MM.1S (cell line): Measurements from ENCODE around the gene CSRNP3.

Experiments used
- DNase-seq: peaks from one replicate; pipeline ENCODE4 v3.0.0-alpha.2; 2015
- H2AFZ ChIP-seq: fragments of 300-600 bp; sonication (generic); 2 replicates; pipeline ENCODE4 v1.6.0; 2016; ENCODE audit warnings: antibody characterized with exemption, low read length
- H3F3A ChIP-seq: fragments of 300-600 bp; sonication (generic); 2 replicates; pipeline ENCODE4 v1.6.1; 2016; ENCODE audit warnings: mild to moderate bottlenecking, antibody characterized with exemption, low read length, moderate library complexity, mixed read lengths; ENCODE audit not compliant: insufficient read depth
- H3K27ac ChIP-seq: fragments of 300-600 bp; sonication (generic); 2 replicates; pipeline ENCODE4 v1.5.1; 2016; ENCODE audit warnings: mild to moderate bottlenecking, low read length
- H3K27me3 ChIP-seq: fragments of 300-600 bp; sonication (generic); replicated peaks from 2 replicates; pipeline ENCODE4 v1.6.0; 2016; ENCODE audit warnings: low read length; ENCODE audit not compliant: insufficient read depth
- H3K36me3 ChIP-seq: fragments of 300-600 bp; sonication (generic); replicated peaks from 2 replicates; pipeline ENCODE4 v1.6.1; 2016; ENCODE audit warnings: mild to moderate bottlenecking, low read length, mixed read lengths; ENCODE audit not compliant: insufficient read depth
- H3K4me1 ChIP-seq: fragments of 300-600 bp; sonication (generic); 2 replicates; pipeline ENCODE4 v1.6.1; 2016; ENCODE audit warnings: low read length, mixed read lengths
- H3K4me2 ChIP-seq: fragments of 300-600 bp; sonication (generic); 2 replicates; pipeline ENCODE4 v1.6.0; 2016; ENCODE audit warnings: low read depth, low read length
- H3K4me3 ChIP-seq: fragments of 300-600 bp; sonication (generic); 2 replicates; pipeline ENCODE4 v1.5.1; 2016; ENCODE audit warnings: low read length, mixed read lengths
- H3K79me2 ChIP-seq: fragments of 300-600 bp; sonication (generic); 2 replicates; pipeline ENCODE4 v1.6.1; 2016; ENCODE audit warnings: mixed run types, low read length, mixed read lengths
- H3K9ac ChIP-seq: fragments of 300-600 bp; sonication (generic); 2 replicates; pipeline ENCODE4 v1.6.1; 2016; ENCODE audit warnings: low read length, mixed read lengths
- H3K9me2 ChIP-seq: fragments of 300-600 bp; sonication (generic); replicated peaks from 2 replicates; pipeline ENCODE4 v1.6.1; 2016; ENCODE audit warnings: mild to moderate bottlenecking, low read length, mixed read lengths; ENCODE audit not compliant: insufficient read depth
- H3K9me3 ChIP-seq: fragments of 300-600 bp; sonication (generic); replicated peaks from 2 replicates; pipeline ENCODE4 v1.6.1; 2016; ENCODE audit warnings: mild to moderate bottlenecking, low read length, mixed read lengths; ENCODE audit not compliant: insufficient read depth
- H4K20me1 ChIP-seq: fragments of 300-600 bp; sonication (generic); 2 replicates; pipeline ENCODE4 v1.6.1; 2016; ENCODE audit warnings: mild to moderate bottlenecking, low read length, moderate library complexity, mixed read lengths; ENCODE audit not compliant: insufficient read depth
- CTCF ChIP-seq: fragments of 300-600 bp; sonication (generic); IDR thresholded peaks from 2 replicates; pipeline ENCODE4 v1.5.1; 2016; ENCODE audit warnings: antibody characterized with exemption, low read length, mixed read lengths
- EZH2 ChIP-seq: fragments of 300-600 bp; sonication (generic); optimal IDR thresholded peaks from 2 replicates; pipeline ENCODE3; 2017; ENCODE audit warnings: low read depth, mild to moderate bottlenecking, antibody characterized with exemption, low read length, mixed read lengths
- EZH2phosphoT487 ChIP-seq: fragments of 300-600 bp; sonication (generic); IDR thresholded peaks from 2 replicates; pipeline ENCODE4 v1.6.1; 2018; ENCODE audit warnings: antibody characterized with exemption, low read length

Gene CSRNP3

DNA sequence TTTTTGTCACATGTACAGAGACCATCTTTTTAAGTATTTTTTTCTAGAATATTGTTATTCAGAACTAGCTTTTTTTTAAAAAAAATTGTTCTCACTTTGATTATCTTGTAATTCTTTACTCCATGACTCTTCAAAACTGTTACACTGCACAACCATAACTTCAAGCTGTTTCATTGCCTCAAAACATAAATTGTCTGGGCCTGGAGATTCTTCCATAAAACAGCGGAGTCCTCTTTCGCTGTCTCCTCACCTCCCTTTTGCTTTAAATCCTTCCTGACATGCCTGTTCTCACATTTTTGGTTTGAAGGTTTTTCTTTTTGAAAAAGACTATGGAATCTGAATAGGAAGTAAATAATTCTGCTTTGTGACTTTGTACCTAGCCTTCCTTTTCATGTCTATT is 197.9 kb downstream of the CSRNP3 start:
- Histone ChIP-seq H3K4me2 (no peak overlapping the region), H3K4me1 (no peaks in the 10 kb centered on the region), H2AFZ (no peak overlapping the region), H3K9ac (no peak overlapping the region), H4K20me1 (no peaks in the 10 kb centered on the region), H3K9me2 (no peaks in the 10 kb centered on the region), H3K27me3 (no peaks in the 10 kb centered on the region), H3K36me3 (no peaks in the 10 kb centered on the region), H3K27ac (no peak overlapping the region), H3K9me3 (no peaks in the 10 kb centered on the region), H3K4me3 (no peak overlapping the region), H3K79me2 (no peaks in the 10 kb centered on the region), H3F3A (no peaks in the 10 kb centered on the region)
- TF ChIP-seq EZH2phosphoT487, result no peak
- no peak for TF ChIP-seq EZH2
- no peak for TF ChIP-seq CTCF
- no peak for DNase-seq

DNA sequence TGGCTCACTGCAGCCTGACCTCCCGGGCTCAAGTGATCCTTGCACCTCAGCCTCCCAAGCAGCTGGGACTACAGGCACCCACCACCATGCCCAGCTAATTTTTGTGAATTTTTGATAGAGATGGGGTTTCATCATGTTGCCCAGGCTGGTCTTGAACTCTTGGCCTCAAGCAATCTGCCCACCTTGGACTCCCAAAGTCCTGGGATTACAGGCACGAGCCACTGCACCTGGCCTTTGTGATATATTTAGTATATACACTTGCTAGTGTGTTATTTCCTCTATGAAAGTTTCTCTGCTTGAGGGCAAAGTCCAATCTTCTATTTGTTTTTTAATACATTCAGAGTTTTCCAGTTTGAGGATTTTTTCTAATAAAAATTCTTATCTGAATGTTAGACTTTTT is 205.3 kb downstream of the CSRNP3 start:
- Histone ChIP-seq H3K9ac (no peak overlapping the region), H3K27me3 (no peaks in the 10 kb centered on the region), H4K20me1 (no peaks in the 10 kb centered on the region), H3K79me2 (no peaks in the 10 kb centered on the region), H3K36me3 (no peaks in the 10 kb centered on the region), H3F3A (peaks cover 5% of the 10 kb centered on the region; the same call in 1 of the 2 replicates), H3K4me2 (peak overlapping the region; percentile 33; the same call in 1 of the 2 replicates), H3K9me3 (no peaks in the 10 kb centered on the region), H3K4me3 (no peak overlapping the region), H3K9me2 (no peaks in the 10 kb centered on the region), H3K27ac (peak overlapping the region; percentile 44; the same call in 1 of the 2 replicates), H3K4me1 (peaks cover 14% of the 10 kb centered on the region), H2AFZ (no peak overlapping the region)
- TF ChIP-seq CTCF, result no peak
- TF ChIP-seq EZH2phosphoT487, result no peak
- no peak for TF ChIP-seq EZH2
- peak; percentile 71 for DNase-seq

DNA sequence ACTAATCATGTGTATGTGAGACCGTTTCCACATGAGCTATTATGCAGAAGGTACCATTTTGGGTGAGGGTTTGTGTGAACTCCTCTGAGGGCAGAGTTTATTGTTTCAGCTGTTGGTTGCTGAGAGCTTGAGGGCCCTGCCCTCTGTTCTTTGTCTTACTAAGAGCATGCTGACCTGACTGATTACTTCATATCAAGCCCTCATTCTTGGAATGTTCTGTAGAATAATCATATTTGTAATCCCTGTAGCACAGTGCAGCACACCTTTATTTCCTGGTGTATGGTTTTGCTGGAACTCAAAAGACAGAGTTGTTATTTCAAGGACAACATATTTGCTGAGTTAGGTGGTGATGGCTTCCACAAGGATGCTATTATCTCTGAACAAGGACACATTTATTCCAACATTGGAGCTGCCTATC is 206.1 kb downstream of the CSRNP3 start:
- peak overlapping the region; percentile 17; the same call in 1 of the 2 replicates for H3K4me2 ChIP-seq
- H3K9me3 ChIP-seq, result no peaks in the 10 kb centered on the region
- no peaks in the 10 kb centered on the region for H3K27me3 ChIP-seq
- no peak overlapping the region for H3K9ac ChIP-seq
- no peak overlapping the region for H3K4me3 ChIP-seq
- H3K4me1 ChIP-seq, result peaks cover 14% of the 10 kb centered on the region
- DNase-seq, result peak; percentile 49
- H3K36me3 ChIP-seq, result no peaks in the 10 kb centered on the region
- H3K79me2 ChIP-seq, result no peaks in the 10 kb centered on the region
- H3K27ac ChIP-seq, result peak overlapping the region; percentile 44; the same call in 1 of the 2 replicates
- H4K20me1 ChIP-seq, result no peaks in the 10 kb centered on the region
- no peaks in the 10 kb centered on the region for H3K9me2 ChIP-seq
- H3F3A ChIP-seq, result peaks cover 5% of the 10 kb centered on the region; the same call in 1 of the 2 replicates
- H2AFZ ChIP-seq, result peak overlapping the region; percentile 26
- TF ChIP-seq EZH2phosphoT487 (no peak), EZH2 (no peak), CTCF (no peak)
